ENCODE measurements around the gene SFN.

DNA sequence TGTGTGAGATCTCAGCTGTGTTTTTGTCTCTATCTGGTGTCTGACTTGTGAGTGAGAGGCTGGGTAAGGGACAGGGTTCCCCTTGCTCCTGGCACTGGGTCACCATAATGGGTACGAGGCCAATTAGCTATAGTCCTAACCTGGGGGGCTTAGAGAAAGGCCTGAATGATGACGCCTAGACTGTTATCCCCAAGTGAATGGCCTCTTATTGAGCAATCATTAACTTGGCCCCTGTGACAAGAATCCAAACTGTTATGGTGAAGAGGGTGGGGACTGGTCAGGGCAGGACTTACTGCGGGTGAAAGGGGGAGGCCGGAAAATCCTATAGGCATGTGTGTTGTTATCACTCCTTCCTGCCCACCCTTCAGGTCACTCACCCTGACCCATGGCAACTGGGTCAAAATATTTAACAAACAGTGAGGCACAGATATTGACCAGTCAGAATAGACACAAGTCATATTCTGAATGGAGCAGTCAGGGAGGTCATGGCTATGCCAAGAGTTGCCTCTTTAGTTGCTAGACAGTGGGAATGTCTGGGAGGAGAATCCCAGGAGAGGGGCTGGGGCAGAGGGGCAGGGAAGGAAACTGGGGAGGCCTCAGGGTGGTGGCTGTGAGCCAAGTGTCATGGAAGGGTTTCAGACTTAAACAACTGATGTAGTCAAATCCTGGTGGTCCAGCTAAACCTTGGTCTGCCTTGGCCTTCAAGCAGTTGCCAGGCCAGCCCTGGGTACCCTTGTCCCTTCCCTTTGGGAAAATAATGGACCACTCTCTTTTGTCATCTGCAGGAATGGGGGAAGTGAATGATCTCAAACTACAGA is 47.6 kb downstream of the SFN start:
- TF ChIP-seq, protein P1, sequence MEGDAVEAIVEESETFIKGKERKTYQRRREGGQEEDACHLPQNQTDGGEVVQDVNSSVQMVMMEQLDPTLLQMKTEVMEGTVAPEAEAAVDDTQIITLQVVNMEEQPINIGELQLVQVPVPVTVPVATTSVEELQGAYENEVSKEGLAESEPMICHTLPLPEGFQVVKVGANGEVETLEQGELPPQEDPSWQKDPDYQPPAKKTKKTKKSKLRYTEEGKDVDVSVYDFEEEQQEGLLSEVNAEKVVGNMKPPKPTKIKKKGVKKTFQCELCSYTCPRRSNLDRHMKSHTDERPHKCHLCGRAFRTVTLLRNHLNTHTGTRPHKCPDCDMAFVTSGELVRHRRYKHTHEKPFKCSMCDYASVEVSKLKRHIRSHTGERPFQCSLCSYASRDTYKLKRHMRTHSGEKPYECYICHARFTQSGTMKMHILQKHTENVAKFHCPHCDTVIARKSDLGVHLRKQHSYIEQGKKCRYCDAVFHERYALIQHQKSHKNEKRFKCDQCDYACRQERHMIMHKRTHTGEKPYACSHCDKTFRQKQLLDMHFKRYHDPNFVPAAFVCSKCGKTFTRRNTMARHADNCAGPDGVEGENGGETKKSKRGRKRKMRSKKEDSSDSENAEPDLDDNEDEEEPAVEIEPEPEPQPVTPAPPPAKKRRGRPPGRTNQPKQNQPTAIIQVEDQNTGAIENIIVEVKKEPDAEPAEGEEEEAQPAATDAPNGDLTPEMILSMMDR (IDR thresholded peaks at IDR 0.05), result no peak
- TF ChIP-seq POLR2A (IDR thresholded peaks at IDR 0.05), result no peak

Measured in testis (tissue), 2 donors.